HFF-Myc (cell line): ENCODE measurements around the gene OSBPL6.
A peak's percentile ranks its signal among the peaks of the same experiment; 100 is the strongest.
"Not testable (repeated sequence)": the region's sequence is repeated elsewhere in the genome, so short reads cannot be mapped to it uniquely, and the experiment has no call there.

Source experiments
- DNase-seq: peaks from one replicate; pipeline ENCODE4 v3.0.0-alpha.2; 2011; ENCODE audit warnings: low read depth; ENCODE audit errors: extremely low read depth
- H3K4me3 ChIP-seq: replicated peaks from 2 replicates; pipeline ENCODE4 v1.5.1; 2011; ENCODE audit warnings: low read depth, mild to moderate bottlenecking, control low read depth, low read length
- CTCF ChIP-seq: IDR thresholded peaks from 2 replicates; pipeline ENCODE4 v1.5.1; 2012; ENCODE audit warnings: mild to moderate bottlenecking, low read depth, low read length, control low read depth; ENCODE audit errors: missing control alignments

OSBPL6 gene

GRCh38 chr2:178193823-178194599, at the start of gene OSBPL6:
TSS of gene OSBPL6 (plus strand) at chr2:178194512. CDS start at chr2:178306185, 111,673 bp downstream.
- DNase-seq: no peak
- peak within 1 kb of the TSS; percentile 80 for H3K4me3 ChIP-seq

GRCh38 chr2:178152033-178152432, 42.3 kb upstream of the OSBPL6 start:
- H3K4me3 ChIP-seq: no peak overlapping the region
- no peak for TF ChIP-seq CTCF
- DNase-seq: no peak

More at GRCh38 chr2:178193823-178194599, at the start of gene OSBPL6:
- TF ChIP-seq CTCF: no peak

GRCh38 chr2:178152542-178152941, 41.8 kb upstream of the OSBPL6 start:
- H3K4me3 ChIP-seq: no peak overlapping the region
- no peak for DNase-seq
- no peak for TF ChIP-seq CTCF

- DNase-seq: no peak
- no peak overlapping the region for H3K4me3 ChIP-seq
- no peak for TF ChIP-seq CTCF
Observed at GRCh38 chr2:178152977-178153376, 41.3 kb upstream of the OSBPL6 start.

GRCh38 chr2:178153878-178154277, 40.4 kb upstream of the OSBPL6 start:
- not testable (repeated sequence) for H3K4me3 ChIP-seq, DNase-seq

- TF ChIP-seq CTCF: no peak
- H3K4me3 ChIP-seq: no peak overlapping the region
- no peak for DNase-seq
Observed at GRCh38 chr2:178155524-178155923, 38.8 kb upstream of the OSBPL6 start.

- TF ChIP-seq CTCF: no peak
- DNase-seq: no peak
- no peak overlapping the region for H3K4me3 ChIP-seq
Observed at GRCh38 chr2:178157574-178157973, 36.7 kb upstream of the OSBPL6 start.
